Activated CD4-positive, CD25-positive, alpha-beta regulatory T cell (primary cell): Measurements from ENCODE around the gene ADAMTSL3.

Experiments used
- DNase-seq, 4 experiments: peaks; one replicate each; lab custom pipeline; 2025; lab: John Stamatoyannopoulos, UW

The ADAMTSL3 gene, protein sequence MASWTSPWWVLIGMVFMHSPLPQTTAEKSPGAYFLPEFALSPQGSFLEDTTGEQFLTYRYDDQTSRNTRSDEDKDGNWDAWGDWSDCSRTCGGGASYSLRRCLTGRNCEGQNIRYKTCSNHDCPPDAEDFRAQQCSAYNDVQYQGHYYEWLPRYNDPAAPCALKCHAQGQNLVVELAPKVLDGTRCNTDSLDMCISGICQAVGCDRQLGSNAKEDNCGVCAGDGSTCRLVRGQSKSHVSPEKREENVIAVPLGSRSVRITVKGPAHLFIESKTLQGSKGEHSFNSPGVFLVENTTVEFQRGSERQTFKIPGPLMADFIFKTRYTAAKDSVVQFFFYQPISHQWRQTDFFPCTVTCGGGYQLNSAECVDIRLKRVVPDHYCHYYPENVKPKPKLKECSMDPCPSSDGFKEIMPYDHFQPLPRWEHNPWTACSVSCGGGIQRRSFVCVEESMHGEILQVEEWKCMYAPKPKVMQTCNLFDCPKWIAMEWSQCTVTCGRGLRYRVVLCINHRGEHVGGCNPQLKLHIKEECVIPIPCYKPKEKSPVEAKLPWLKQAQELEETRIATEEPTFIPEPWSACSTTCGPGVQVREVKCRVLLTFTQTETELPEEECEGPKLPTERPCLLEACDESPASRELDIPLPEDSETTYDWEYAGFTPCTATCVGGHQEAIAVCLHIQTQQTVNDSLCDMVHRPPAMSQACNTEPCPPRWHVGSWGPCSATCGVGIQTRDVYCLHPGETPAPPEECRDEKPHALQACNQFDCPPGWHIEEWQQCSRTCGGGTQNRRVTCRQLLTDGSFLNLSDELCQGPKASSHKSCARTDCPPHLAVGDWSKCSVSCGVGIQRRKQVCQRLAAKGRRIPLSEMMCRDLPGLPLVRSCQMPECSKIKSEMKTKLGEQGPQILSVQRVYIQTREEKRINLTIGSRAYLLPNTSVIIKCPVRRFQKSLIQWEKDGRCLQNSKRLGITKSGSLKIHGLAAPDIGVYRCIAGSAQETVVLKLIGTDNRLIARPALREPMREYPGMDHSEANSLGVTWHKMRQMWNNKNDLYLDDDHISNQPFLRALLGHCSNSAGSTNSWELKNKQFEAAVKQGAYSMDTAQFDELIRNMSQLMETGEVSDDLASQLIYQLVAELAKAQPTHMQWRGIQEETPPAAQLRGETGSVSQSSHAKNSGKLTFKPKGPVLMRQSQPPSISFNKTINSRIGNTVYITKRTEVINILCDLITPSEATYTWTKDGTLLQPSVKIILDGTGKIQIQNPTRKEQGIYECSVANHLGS (N-terminal part only)

DNA sequence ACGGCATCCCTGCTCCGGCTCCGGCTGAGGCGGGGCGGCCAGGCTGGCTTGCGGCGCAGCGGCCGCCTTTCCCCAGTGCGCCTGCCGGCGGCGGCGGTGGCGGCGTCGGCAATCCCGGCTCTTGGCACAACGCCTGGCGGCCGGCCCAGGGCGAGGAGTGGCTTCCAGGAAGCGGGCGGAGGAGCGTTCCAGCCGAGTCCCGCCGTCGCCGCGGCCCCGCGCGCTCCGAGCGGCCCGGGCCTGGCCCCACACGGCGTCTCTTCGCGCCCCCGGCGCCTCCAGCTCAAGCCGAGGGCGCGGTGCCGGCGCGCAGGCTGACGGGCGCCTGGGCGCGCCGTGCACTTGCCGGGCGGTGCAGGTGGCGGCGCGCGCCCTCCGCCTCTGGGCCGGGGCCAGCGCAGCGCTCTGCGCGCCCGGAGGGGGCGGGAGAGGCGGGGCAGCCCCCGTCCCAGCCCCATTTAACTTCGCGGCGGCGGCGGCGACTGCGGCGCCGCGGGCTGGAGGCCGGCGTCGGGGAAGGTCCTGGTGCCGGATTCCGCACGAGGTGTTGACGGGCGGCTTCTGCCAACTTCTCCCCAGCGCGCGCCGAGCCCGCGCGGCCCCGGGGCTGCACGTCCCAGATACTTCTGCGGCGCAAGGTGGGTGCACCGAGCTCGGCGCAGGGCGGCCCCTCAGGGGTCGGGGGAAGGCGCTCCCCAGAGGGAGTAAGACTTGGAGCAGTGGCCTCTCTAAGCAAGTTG, at the start of gene ADAMTSL3:
TSS of gene ADAMTSL3 (plus strand) at position 485 of the 740 bp plus-strand sequence. CDS start 1,639 bp downstream, outside the sequence.
- DNase-seq: no peak

DNA sequence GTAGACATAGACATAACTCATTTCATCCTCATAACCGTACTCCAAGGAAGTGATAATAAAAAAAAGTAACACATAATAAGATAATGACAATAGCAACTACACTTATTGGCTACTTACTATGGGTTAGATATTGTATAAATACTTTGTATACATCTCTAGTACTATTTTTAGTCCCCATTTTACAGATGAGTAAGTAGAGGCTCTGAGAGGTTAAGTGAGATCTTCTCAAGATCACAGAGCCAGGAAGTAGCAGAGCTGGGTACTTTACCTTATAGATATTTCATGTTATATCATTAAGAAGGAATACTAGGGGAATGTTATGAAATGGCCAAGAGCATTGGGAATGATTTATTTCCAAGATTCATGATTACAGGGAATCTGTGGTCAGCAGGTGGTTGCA, 49.4 kb upstream of the ADAMTSL3 start:
- no peak for DNase-seq

DNA sequence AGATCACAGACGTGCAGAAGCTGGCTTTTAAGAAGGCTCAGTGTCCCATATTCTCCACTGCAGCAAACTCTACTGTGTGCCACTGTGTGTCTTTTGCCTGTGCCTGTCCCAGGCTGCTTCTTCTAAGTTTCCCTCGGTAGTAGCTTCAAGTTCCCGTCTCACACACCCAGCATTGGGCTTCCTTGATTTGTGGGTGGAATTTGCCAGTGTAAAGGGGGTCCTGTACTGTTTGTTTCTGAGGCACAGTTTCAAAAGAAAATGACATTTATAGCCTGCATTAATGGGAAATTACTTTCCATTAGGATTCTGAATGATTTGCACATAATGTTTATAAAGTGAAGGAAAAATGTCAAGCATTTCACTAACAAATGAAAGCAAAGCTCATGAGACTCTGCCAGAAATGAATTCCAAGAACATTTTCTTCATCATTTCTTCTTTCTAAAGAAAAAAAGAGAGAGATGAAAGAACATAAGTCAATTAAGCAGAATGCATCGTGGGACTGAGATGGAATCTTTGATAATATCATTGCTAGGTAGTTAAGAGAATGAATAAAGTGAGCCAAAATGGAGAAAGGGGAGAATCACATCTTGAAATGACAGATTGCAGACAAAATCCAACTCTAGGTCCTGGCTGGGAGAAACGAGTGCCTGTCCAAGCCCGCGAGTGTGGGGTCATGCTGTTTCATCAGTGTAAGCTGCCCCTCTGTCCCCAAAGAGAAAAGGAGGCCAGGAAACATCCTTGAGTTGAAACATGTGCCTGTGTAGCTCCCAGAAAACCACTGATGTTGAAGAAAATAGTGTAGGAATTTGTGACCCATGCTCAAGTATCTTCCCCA, 48.6 kb upstream of the ADAMTSL3 start:
- DNase-seq: no peak

DNA sequence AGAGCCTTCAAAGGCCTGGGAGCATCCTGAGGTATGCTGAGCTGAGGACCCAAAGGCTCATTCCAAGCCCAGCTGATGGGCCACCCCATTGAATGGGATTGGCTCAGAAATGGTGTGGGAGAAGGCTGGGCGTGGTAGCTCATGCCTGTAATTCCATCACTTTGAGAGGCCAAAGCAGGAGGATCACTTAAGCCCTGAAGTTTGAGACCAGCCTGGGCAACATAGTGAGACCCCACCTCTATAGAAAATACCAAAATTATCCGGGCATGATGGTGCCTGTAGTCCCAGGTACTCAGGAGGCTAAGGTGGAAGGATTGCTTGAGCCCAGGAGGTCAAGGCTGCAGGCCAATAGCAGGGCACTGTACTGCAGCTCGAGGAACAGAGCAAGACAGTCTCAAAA, 43.8 kb upstream of the ADAMTSL3 start:
- no peak for DNase-seq

DNA sequence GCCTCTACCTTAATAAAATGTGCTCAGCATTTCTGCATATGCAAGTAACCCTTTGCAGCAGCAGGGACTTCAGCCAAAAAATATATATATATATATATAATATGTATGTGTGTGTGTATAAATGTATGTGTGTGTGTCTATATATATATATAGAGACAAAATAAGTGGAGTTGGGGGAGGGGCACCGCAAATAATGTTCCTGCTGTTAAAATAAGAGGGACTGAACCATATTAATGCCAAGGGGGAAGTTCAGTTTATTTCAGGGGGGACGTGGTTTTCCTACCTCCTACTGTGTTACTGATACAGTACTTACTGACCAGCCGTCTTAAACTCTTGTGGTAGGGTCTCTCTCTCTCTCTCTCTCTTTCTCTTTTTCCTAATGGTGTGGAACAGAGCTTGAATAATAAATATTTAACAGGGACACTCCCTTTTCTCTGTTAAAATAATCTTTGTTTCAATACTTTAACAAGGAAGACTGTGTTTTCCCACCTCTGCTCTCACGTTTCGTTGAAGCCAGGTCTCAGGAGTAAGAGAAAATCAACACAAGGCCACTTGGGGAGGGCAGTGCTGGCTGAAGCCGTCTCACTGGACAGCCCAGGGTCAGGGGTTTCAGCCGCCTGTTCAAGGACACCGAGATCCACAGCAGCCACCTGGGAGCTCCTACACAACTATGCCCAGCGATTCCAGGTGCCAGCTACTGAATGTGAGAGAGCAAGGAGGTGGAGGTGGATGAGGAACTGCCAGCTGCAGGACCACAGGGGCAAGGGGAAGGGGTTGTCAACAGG, 42.8 kb upstream of the ADAMTSL3 start:
- no peak for DNase-seq

DNA sequence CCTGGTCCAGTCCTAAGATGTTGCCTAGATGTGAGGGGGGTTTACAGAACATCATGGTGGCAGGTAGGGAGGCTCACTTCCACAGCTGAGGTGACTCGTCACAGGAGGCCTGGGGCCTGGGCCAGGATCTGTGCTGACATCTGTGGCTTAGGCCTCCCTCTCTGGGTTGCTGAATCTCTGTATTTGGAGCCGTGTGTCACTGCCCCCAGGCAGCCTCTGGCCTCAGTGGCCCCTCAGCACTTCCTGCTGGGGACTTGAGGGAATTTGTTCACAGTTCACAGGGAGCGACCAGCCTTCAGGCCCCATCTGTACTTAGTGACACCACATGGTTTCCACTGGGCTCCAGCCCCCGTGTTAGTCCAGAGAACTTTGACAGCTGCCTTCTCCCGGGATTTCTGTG, 41.7 kb upstream of the ADAMTSL3 start:
- no peak for DNase-seq

DNA sequence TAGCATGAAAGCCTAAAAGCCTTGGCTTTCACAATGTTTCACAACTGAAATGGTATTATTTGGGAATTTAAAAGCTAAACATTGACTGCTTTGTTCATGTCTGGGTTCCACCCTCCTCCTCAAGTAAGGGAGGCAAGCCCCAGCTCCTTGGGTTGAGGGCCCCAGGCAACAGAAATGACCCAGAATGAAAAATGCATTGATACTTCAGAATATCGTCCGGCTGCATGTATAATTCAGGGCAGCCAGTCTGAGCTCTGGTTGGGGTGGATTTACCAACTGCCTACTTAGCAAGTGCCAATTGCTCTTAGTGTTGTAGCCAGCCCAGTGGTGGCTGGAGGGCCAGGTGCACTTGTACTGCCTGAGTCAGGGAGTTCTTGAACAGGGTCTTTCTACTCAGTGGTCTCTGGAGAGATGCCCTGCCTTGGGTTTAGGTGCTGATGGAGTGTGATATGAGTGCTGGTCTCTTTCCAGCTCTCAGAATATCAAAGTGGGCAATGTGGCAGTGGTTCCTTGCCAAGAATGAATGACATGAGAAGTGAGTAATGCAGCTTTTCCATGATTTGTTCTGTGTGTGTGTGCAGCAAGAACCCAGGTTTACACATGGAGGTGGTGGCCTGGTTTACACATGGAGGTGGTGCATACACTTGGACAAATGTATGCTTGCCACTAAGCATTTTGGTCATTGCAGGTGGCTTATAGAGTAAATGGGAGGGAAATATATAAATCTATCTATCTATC, 40.9 kb upstream of the ADAMTSL3 start:
- DNase-seq: no peak

DNA sequence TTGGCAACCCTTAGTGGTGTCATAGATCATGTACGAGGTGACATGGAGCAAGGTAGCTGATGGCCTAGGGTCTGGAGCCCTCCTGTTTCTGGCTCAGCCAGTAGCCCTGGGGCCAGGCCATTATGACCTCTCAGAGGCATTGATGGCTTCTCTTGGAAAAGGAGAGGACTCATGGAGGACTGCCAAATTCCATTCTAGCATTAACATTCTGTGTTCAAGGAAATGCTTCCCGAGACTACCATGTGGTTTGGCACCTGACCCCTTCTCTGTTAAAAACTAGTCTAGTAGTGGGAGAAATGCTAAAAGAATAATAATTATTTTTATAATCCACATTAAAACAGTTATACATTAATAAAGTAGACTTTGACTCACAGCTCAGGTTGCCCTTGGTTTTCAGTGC, 40.2 kb upstream of the ADAMTSL3 start:
- no peak for DNase-seq

DNA sequence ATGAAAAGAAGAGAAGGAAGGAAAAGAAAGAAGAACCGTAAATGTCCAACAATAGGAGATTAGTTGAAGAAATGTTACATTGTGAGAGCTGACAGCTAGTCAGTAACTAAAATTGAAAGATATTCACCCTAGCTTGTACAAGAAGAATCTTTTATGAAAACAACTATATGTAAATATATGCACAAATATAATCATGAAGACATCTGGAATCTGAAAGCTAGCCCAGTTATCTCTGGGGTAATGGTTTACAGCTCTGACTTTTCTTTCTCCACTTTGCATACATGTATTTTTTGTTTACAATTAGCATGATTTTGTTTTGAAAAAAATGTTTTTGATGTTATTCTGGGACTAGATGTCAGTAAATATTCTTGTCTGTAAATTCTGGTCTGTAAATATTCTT, 37.1 kb upstream of the ADAMTSL3 start:
- DNase-seq: no peak

DNA sequence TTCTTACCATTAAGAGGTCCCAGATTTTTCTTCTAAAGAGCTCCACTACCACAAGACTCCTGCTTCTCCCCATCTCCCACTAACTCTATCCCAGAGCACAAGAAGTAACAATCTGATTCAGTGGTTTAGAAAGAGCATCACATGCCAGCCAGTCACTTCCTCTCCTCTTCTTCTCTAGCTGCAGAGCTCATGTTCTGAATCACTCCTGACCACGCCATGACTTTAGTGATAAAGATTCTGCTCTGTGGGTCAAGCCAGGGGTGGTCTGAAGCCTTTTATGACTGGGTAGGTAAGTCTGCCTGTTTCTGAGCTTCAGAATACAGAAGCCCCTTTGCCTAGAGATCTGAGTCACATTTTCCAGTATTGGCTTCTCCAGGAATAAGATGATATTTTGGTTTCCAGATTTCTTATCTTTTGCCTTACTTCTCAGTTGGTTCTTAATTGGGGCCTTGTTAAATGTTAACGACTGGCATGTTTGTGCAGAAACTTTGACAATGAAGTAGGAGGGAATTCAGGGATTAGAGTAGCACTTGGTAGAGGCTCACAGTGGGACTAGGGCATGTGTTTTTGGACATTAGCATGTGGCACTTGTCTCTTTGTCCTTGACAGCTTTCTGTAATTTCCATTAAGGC, 27.6 kb upstream of the ADAMTSL3 start:
- DNase-seq: no peak

DNA sequence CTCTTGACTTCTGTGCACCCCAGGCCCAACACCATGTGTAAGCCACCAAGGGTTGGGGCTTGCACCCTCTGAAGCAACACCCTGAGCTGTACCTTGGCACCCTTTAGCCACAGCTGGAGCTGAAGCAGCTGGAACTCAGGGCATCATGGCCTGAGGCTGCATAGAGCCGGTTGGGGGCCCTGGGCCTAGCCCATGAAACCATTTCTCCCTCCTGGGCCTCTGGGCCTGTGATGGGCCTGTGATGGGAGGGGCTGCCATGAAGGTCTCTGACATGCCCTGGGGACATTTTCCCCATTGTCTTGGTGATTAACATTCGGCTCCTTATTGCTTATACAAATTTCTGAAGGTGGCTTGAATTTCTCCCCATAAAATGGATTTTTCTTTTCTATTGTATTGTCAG, 22.4 kb upstream of the ADAMTSL3 start:
- no peak for DNase-seq

DNA sequence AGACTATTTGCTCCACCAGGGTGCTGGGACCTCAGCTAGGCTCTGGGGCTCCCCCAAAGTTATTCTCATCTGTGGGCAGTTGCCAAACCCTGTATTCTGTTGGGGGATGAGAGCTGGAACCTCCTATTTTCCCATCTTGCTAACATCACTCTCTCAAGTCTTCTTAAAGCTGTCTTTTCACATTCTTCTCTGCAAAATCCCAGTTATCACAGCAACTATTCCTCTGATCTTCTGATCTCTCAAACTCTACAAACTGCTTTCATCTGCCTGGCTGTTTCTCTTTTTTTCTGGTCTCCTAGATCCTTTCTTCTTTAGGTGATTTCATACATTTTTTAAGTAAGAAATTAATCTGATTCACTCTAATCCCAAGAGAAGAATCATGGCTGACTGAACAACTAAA, 10.7 kb upstream of the ADAMTSL3 start:
- DNase-seq: no peak

DNA sequence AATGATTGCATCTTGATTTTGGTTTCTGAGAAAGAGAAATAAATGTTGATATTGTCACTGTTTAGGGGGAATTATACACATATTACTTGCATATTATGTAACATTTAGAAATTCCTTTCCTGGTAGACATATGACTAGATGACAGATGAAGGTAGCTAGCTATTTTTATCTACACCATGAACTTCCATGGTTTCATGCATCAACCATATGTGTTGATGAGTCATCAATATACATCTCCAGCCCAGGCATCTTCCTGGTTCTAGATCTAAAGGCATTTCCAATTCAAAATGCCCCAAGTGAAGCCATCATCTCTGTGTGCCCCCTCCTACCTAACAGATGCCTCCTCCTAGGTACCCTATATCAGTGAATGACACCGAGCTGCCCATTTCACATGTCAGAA, 9.5 kb upstream of the ADAMTSL3 start:
- DNase-seq: no peak

DNA sequence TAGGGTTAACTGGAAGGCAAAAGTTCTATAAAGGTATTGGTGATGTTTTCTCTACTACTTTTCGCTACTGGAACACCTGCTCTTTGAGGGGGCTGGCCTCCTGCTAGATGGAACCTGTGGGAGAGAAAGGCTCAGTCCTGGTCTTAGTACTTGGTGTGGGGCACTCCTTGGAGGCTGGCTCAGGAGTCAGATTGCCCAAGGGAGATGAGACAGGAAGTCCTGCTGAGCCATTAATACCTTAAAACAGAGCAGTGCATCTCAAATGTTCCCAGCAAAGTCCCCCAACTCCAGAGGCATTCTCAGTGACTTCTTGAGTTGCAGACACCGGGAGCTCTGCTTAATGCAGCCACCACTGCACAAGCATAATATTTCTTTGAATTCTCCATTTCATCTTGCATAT, 3.1 kb upstream of the ADAMTSL3 start:
- no peak for DNase-seq

DNA sequence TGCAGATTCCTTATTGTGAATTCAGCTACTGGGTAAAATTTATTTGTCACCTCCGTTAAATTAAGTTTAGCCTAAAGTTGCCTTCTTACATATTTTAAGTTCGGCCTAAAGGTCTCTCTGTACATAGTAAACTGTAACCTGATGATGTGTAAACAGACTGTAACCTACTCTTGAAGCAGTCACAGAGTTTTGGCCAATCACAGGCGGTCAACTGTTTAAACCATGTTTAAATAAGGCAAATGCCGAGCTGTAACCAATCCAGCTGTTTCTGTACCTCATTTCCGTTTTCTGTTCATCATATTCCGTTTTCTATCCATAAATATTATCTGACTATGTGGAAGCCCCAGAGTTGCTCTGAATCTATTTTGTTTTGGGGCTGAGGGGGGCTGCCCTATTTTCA, 2.4 kb upstream of the ADAMTSL3 start:
- DNase-seq: no peak

DNA sequence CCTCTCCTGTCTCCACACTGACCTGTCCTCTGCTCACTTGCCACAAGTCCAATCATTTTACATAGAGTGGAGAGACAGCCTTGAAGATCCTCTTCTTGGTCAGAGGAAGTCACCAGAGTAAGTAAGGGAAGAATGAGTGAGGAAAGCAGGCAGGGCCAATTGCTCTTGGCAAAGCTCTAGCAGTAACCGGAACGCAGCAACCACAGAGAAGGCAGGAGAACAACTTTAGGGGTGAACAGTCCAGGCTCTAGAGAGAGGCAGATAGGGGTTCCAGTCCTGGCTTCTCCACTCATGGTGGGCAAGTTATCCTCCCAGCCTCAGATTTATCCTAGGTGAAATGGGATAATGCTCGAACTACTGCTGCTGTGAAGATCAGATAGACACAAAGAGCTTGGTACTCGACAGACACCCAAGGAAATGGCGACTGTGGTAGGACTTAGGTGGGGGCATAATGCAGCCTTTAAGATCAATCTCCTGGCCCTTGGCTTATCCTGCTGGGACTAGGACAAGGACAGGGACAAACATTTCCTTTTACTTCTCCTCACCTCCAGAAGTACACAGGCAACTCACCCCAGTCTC, 1.2 kb upstream of the ADAMTSL3 start:
- DNase-seq: no peak

DNA sequence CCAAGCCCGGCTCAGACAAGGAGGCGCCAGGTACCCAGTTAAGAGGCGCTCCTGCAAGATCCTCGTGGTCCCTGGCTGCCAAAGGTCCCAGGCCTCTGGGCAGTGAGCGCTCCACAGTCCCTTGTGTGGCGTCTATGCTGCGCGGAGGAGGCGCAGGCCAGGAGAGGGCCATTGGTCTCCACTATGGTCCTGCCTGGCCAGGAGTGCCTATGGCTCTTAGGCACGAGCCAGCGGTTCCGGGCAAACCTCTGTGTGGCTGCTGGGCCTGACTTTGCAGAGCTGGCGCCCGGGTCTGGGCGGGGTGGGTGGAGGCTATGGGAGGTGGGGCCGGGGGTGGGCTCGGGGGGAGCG, 660 bp upstream of the ADAMTSL3 start:
- DNase-seq: no peak
